GM19397 (cell line): ENCODE data around the gene MAPK10.

Source experiments
- ATAC-seq: cut with Tn5 transposase; IDR thresholded peaks from one replicate; pipeline ENCODE4 v1.9.1; 2021; ENCODE audit warnings: mild to moderate bottlenecking, moderate library complexity; ENCODE audit not compliant: unreplicated experiment

The MAPK10 gene

GRCh38 chr4:85942107-85942506, 417.7 kb downstream of the MAPK10 start:
- ATAC-seq, result no peak

DNA sequence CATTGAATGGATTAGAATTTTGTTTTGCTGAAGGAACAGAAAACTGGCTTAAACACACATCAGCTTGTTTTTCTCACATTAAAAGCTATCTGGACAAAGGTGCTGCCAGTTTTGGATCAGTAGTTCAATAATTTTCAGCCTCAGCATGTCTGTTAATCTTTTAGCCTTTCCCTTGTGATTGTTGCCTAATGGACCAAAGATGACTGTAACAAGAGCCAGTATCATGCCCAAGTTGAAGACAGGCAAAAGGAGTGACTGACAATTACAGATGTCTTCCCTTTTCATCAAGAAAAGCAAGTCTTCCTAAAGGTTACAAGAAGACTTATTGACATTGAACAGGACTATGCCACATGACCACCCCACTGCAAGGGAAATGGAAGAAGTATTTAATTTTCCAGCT, 419.7 kb downstream of the MAPK10 start:
- no peak for ATAC-seq
